Peyer's patch (tissue), 4 donors: ENCODE results near the gene DHRS4L2. TPM values are rescaled to one million over a fixed set of nuclear protein-coding genes. Genes with fewer than 3 reads are reported as not detected.

Experiments used
- total RNA-seq, 4 donors: library from RNA; depleted of rRNA; stranded (reverse); fragments of >200 nt; gene quantifications; one replicate each; pipeline ENCODE4 v1.1.0, GENCODE V29; 2016

DHRS4L2 gene
- total RNA-seq, 4 donors from 2014 or later, result 23.1 to 36.1 (median 30.8) TPM

Other genes starting within 250 kb of the DHRS4L2 start
- gene DHRS4, start 35.2 kb upstream of the DHRS4L2 start, total RNA-seq, result 10 to 100 TPM; 52.8 to 77.9 (median 62.4) TPM
- 1 to 10 TPM; 1.3 to 5.8 (median 2.8) TPM for gene CARMIL3, start 63.1 kb downstream of the DHRS4L2 start, total RNA-seq
- gene CPNE6, start 82.6 kb downstream of the DHRS4L2 start, total RNA-seq, result 1 to 10 TPM in 3 of 4 donors, not detected in 1; 1.9 to 4.6 (median 3.6) TPM
- 100 to 1,000 TPM in 3 of 4 donors, 10 to 100 TPM in 1; 53.6 to 820 (median 644) TPM for gene PCK2, start 105.4 kb downstream of the DHRS4L2 start, total RNA-seq
- gene DCAF11, start 125.8 kb downstream of the DHRS4L2 start, total RNA-seq, result 100 to 1,000 TPM; 113 to 214 (median 176) TPM
- gene NRL, start 126.0 kb downstream of the DHRS4L2 start, total RNA-seq, result 10 to 100 TPM in 2 of 4 donors, 1 to 10 TPM in 1, not detected in 1; 4.6 to 14.2 (median 13.5) TPM
- gene FITM1, start 141.7 kb downstream of the DHRS4L2 start, total RNA-seq, result 10 to 100 TPM in 1 of 4 donors, 1 to 10 TPM in 2, not detected in 1; 2.6 to 11.3 (median 3.9) TPM
- 100 to 1,000 TPM; 114 to 289 (median 200) TPM for gene PSME1, start 147.3 kb downstream of the DHRS4L2 start, total RNA-seq
- 10 to 100 TPM in 3 of 4 donors, 1 to 10 TPM in 1; 7.4 to 38.7 (median 34.0) TPM for gene EMC9, start 152.7 kb downstream of the DHRS4L2 start, total RNA-seq
- 100 to 1,000 TPM; 119 to 258 (median 162) TPM for gene PSME2, start 157.7 kb downstream of the DHRS4L2 start, total RNA-seq
- gene RNF31, start 158.6 kb downstream of the DHRS4L2 start, total RNA-seq, result 10 to 100 TPM; 46.4 to 90.8 (median 71.1) TPM
- 100 to 1,000 TPM in 1 of 4 donors, 10 to 100 TPM in 3; 64.1 to 219 (median 80.8) TPM for gene IRF9, start 172.3 kb downstream of the DHRS4L2 start, total RNA-seq
- gene REC8, start 183.2 kb downstream of the DHRS4L2 start, total RNA-seq, result 10 to 100 TPM; 18.6 to 74.3 (median 37.8) TPM
- gene IPO4, start 199.9 kb downstream of the DHRS4L2 start, total RNA-seq, result 10 to 100 TPM; 12.8 to 56.9 (median 34.2) TPM
- gene TM9SF1, start 206.5 kb downstream of the DHRS4L2 start, total RNA-seq, result 10 to 100 TPM; 22.3 to 80.7 (median 49.8) TPM
- gene TSSK4, start 216.8 kb downstream of the DHRS4L2 start, total RNA-seq, result 1 to 10 TPM in 1 of 4 donors, under 1 TPM in 1, not detected in 2; 0.70 to 1.2 TPM
- 100 to 1,000 TPM in 1 of 4 donors, 10 to 100 TPM in 3; 31.4 to 190 (median 54.3) TPM for gene CHMP4A, start 224.6 kb downstream of the DHRS4L2 start, total RNA-seq
- gene MDP1, start 227.1 kb downstream of the DHRS4L2 start, total RNA-seq, result 10 to 100 TPM in 2 of 4 donors, 1 to 10 TPM in 2; 7.4 to 17.5 (median 10.5) TPM
- gene NEDD8, start 243.4 kb downstream of the DHRS4L2 start, total RNA-seq, result 10 to 100 TPM; 44.1 to 77.6 (median 67.9) TPM
- 10 to 100 TPM; 52.7 to 59.4 (median 55.3) TPM for gene GMPR2, start 244.0 kb downstream of the DHRS4L2 start, total RNA-seq